Activated T-cell treated with anti-CD3 and anti-CD28 coated beads for 1 hour (primary cell): ENCODE data around the gene PTPRN2.
"Not testable (repeated sequence)": the region's sequence is repeated elsewhere in the genome, so short reads cannot be mapped to it uniquely, and the experiment has no call there.

Source experiments
- DNase-seq: peaks from one replicate; pipeline ENCODE4 v3.0.0-alpha.2; 2020; ENCODE audit warnings: low read depth

The PTPRN2 gene

DNA sequence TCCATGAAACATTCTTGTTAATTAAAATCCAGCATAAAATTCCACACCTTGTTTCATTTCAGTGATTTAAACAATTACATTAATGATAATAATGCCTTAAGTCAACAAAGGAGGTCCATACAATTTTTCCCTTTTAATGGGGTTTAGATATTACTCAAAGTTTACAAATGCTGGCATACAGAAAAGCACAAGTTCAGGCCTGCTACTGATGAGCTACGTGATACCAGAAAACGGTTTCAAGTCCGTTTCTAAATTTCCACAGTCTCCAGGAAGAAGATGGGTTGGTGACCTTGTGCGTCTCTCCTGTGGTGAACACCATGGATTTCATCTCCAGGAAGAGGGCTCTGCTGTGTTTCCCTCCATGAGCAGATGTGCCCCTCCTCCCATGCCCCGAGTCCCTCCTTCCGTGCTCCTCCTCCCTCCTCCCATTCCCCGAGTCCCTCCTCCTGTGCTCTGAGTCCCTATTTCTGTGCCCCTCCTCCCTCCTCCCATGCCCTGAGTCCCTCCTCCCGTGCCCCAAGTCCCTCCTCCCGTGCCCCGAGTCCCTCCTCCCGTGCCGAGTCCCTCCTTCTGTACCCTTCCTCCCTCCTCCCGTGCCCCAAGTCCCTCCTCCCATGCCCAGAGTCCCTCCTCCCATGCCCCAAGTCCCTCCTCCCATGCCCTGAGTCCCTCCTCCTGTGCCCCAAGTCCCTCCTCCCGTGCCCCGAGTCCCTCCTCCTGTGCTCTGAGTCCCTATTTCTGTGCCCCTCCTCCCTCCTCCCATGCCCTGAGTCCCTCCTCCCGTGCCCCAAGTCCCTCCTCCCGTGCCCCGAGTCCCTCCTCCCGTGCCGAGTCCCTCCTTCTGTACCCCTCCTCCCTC, 201.9 kb downstream of the PTPRN2 start:
- DNase-seq = not testable (repeated sequence)

- no peak for DNase-seq
These were observed 202.9 kb downstream of the PTPRN2 start for GRCh38 chr7:158384746-158385145.

DNA sequence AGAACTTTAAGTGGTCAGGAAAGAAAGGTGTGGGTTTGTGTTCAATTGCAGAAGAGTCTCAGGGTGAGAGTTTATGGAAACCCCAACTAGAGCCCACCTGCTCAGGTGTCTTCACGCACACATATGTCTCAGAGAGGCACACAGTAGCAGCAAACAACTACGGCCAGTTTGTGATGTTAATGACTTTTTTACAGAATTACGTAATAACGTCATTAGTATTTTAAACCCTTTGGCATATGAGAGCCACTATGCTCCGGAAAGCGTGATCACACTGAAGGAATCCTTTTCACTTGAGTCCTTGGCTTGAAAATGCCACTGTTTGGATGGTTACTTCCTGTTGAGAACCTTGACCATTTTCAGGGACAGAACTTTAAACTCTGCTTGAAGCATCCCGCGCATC, 204.0 kb downstream of the PTPRN2 start:
- DNase-seq = no peak

GRCh38 chr7:158382363-158383254, 205.0 kb downstream of the PTPRN2 start:
- DNase-seq = no peak

GRCh38 chr7:158381956-158382355, 205.7 kb downstream of the PTPRN2 start:
- no peak for DNase-seq

DNA sequence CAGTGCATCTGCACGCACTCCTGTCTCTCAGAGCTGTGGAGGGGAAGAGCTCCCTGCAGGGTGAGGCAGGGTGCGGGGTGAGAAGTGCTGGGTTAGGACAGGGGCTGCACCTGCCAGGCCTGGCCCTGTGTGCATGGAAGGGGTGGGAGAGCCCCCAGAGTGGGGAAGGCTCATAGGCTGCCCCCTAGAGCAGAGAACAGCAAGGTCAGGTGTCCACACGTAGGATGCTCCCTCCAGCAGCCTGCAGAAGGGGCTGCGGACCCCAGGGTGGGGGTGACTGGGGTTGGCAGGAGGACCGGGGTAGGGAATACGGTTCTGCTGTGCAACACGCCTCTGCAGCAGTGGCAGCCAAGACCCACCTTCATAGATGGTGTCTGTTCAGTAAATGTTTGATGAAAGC, 208.6 kb downstream of the PTPRN2 start:
- no peak for DNase-seq

- no peak for DNase-seq
These were observed 209.6 kb downstream of the PTPRN2 start for GRCh38 chr7:158377800-158378623.

DNA sequence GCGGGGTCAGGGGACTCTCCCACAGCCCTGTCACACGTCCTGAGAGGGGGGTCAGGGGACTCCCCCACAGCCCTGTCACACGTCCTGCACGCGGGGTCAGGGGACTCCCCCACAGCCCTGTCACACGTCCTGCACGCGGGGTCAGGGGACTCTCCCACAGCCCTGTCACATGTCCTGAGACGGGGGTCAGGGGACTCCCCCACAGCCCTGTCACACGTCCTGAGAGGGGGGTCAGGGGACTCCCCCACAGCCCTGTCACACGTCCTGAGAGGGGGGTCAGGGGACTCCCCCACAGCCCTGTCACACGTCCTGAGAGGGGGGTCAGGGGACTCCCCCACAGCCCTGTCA, 210.8 kb downstream of the PTPRN2 start:
- not testable (repeated sequence) for DNase-seq

DNA sequence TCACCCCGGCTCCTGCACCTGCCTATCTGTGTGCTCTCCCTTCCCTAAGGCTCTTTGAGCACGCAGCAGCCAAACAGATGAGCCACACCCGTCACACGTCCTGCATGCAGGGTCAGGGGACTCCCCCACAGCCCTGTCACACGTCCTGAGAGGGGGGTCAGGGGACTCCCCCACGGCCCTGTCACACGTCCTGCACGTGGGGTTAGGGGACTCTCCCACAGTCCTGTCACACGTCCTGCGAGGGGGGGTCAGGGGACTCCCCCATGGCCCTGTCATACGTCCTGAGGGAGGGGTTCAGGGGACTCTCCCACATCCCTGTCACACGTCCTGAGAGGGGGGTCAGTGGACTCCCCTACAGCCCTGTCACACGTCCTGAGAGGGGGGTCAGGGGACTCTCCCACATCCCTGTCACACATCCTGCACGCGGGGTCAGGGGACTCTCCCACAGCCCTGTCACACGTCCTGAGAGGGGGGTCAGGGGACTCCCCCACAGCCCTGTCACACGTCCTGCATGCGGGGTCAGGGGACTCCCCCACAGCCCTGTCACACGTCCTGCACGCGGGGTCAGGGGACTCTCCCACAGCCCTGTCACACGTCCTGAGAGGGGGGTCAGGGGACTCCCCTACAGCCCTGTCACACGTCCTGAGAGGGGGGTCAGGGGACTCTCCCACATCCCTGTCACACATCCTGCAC, 211.3 kb downstream of the PTPRN2 start:
- DNase-seq = not testable (repeated sequence)

GRCh38 chr7:158375034-158375433, 212.6 kb downstream of the PTPRN2 start:
- DNase-seq = no peak

GRCh38 chr7:158374586-158374985, 213.0 kb downstream of the PTPRN2 start:
- DNase-seq = no peak

GRCh38 chr7:158374146-158374545, 213.5 kb downstream of the PTPRN2 start:
- DNase-seq = no peak

DNA sequence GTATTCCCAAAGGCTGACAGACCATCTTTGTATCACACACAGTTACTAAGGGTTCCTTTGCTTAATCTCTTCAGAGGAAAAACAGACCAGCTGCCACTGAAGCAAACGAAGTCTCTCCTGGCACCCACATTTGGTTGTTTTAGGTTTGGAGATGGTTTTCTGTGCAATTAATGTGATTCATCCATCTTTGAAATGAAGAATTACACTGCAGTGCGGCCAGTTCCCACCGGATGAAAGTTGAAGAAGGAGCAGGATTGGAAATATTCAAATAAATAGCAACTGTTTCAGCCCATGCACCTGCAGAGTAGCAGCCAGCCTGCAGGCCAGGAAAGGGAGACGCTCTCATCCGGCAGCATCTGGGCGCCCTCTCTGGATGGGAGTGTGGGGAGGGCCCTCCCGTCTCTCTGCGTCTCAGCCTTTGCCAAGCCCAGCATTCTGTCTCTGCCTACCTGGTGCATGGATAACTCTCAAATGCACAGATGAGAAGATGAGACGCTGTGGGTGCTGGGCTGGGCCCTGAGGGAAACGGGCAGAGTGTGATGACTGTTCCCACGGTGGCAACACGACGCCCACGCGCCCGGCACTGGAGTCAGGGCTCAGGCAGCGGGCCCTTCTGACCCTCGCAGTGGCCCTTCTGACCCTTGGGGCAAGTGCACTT, 214.0 kb downstream of the PTPRN2 start:
- DNase-seq = no peak

GRCh38 chr7:158372400-158373342, 215.0 kb downstream of the PTPRN2 start:
- DNase-seq = no peak

DNA sequence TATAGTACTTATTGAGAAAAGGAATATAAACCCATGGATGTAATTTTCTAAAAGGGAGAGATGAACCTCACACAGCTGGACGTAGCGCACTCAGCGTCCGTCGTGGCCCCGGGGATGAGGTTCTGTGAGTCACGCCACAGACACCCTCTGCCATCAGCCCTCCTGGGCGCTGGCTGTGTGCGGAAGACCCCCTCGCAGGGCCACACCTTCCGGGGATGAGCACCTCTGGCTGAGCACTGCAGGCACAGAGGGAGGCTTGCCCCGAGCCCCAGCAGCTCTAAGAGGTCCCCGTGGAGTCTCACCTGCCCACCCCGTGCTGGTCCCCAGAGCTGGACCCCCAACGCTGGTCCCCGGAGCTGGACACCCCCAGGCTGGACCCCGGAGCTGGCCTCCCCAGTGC, 215.8 kb downstream of the PTPRN2 start:
- no peak for DNase-seq

DNA sequence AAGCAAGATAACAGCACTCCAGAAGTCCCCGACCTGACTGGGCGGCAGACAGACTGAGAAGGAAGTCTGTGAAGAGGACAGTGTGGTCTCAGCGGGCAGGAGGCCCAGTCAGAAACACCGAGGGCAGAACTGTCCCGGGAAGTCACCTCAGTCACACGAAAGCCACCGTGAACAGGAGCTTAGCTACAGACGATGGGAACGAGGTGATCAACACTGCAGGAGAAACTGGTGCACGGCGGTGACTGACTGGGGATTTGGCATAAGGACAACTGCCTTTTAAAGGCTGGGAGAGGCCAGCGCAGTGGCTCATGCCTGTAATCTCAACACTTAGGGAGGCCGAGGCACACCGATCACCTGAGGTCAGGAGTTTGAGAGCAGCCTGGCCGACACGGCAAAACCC, 217.8 kb downstream of the PTPRN2 start:
- DNase-seq = no peak

DNA sequence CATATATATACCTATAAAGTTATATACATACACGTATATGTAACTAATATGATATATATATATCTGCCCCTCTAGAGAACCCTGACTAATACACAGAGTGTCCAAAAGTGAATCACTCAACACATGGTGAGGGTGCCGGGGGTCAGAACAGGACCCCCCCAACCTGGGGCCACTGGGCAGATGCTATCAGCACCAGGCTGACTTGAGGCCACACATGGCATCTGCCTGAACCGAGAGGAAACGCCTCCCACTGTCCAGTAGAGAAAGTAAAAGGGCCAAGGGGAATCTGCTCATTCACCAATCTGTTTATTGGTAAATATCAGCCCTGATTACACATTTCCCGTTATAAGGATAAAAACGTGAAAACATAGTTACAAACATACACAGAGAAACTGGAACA, 218.3 kb downstream of the PTPRN2 start:
- DNase-seq = no peak

DNA sequence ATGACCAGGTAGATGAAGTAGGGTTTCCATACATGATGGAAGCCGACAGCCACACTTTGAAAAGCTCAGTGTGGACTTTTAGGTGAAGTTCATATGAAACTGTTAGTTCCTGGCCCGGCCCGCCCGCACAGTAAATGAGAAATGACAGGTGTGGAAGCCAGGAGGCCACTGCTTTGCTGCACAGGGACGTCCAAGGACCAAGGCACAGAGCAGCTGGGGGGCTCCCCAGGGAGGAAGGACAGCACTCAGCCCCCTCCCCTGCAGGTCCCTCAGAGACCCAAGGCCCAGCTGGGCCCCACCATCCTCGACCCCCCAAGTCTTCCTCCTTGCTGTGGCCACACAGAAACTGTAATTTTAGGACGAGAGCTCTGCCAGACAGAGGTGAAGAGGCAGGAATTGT, 219.2 kb downstream of the PTPRN2 start:
- DNase-seq = no peak

GRCh38 chr7:158367634-158367982, 220.0 kb downstream of the PTPRN2 start:
- no peak for DNase-seq
